GM18870 (cell line): ENCODE results near the gene DGCR6L.
"Not testable (repeated sequence)": the region's sequence is repeated elsewhere in the genome, so short reads cannot be mapped to it uniquely, and the experiment has no call there.

ENCODE experiments used
- ATAC-seq: cut with Tn5 transposase; IDR thresholded peaks from one replicate; pipeline ENCODE4 v1.9.1; 2021; ENCODE audit warnings: moderate library complexity; ENCODE audit not compliant: unreplicated experiment

Gene DGCR6L

GRCh38 chr22:20319745-20320658, at the start of gene DGCR6L:
Gene DGCR6L (minus strand): TSS chr22:20320060. CDS start chr22:20319988, 72 bp downstream.
- peak; percentile 50 for ATAC-seq

GRCh38 chr22:20368875-20369274, 49.0 kb upstream of the DGCR6L start:
- ATAC-seq, result not testable (repeated sequence)

- not testable (repeated sequence) for ATAC-seq
These were observed 47.0 kb upstream of the DGCR6L start for GRCh38 chr22:20366841-20367240.

- not testable (repeated sequence) for ATAC-seq
These were observed 44.7 kb upstream of the DGCR6L start for GRCh38 chr22:20364335-20365260.

- not testable (repeated sequence) for ATAC-seq
These were observed 42.5 kb upstream of the DGCR6L start for GRCh38 chr22:20362403-20362802.

- not testable (repeated sequence) for ATAC-seq
These were observed 41.9 kb upstream of the DGCR6L start for GRCh38 chr22:20361752-20362229.

GRCh38 chr22:20360866-20361751, 41.2 kb upstream of the DGCR6L start:
- not testable (repeated sequence) for ATAC-seq

GRCh38 chr22:20360261-20360660, 40.4 kb upstream of the DGCR6L start:
- not testable (repeated sequence) for ATAC-seq

GRCh38 chr22:20358503-20359239, 38.8 kb upstream of the DGCR6L start:
- ATAC-seq, result not testable (repeated sequence)

GRCh38 chr22:20357967-20358366, 38.1 kb upstream of the DGCR6L start:
- not testable (repeated sequence) for ATAC-seq

- ATAC-seq, result not testable (repeated sequence)
These were observed 37.0 kb upstream of the DGCR6L start for GRCh38 chr22:20356906-20357305.

- not testable (repeated sequence) for ATAC-seq
These were observed 36.2 kb upstream of the DGCR6L start for GRCh38 chr22:20355939-20356636.

GRCh38 chr22:20354238-20354975, 34.5 kb upstream of the DGCR6L start:
- no peak for ATAC-seq

- not testable (repeated sequence) for ATAC-seq
These were observed 32.7 kb upstream of the DGCR6L start for GRCh38 chr22:20352536-20352935.

GRCh38 chr22:20346553-20346952, 26.7 kb upstream of the DGCR6L start:
- not testable (repeated sequence) for ATAC-seq

GRCh38 chr22:20338291-20338690, 18.4 kb upstream of the DGCR6L start:
- ATAC-seq, result not testable (repeated sequence)

- ATAC-seq, result not testable (repeated sequence)
These were observed 17.9 kb upstream of the DGCR6L start for GRCh38 chr22:20337807-20338206.

GRCh38 chr22:20336561-20336960, 16.7 kb upstream of the DGCR6L start:
- not testable (repeated sequence) for ATAC-seq
